AG09319 (cell line): ENCODE results near the gene EIF2B4.

ENCODE experiments used
- DNase-seq: peaks from one replicate; pipeline ENCODE4 v3.0.0-alpha.2; 2010; ENCODE audit warnings: low read depth; ENCODE audit errors: extremely low read depth
- TF ChIP-seq, protein P1 (sequence below): IDR thresholded peaks from 2 replicates; pipeline ENCODE4 v1.5.1; 2011; ENCODE audit warnings: low read depth, mild to moderate bottlenecking, inconsistent platforms, low read length, moderate library complexity

EIF2B4 gene

DNA sequence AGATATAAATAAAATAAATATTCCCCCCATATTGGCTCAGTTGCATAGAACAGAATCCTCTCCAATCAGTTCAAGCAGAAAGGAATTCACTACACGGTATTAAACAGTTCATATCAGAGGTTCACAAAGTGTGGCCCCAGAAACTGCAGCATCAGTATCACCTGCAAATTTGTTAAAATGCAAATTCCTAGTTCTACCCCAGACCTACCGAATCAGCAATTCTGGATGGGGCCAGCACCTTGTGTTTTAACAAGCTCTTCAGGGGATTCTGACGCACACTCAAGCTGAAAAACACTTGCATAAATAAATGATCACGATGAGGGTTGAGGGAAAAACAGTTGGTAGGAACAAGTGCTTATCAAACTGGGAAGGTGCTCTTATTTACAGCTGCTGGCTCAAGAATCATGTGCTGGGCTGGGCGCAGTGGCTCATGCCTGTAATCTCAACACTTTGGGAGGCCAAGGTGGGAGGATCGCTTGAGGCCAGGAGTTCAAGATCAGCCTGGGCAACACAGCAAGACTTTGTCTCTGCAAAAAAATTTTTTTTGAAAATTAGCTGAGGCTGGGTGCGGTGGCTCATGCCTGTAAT is 19.9 kb downstream of the EIF2B4 start:
- TF ChIP-seq, protein P1, sequence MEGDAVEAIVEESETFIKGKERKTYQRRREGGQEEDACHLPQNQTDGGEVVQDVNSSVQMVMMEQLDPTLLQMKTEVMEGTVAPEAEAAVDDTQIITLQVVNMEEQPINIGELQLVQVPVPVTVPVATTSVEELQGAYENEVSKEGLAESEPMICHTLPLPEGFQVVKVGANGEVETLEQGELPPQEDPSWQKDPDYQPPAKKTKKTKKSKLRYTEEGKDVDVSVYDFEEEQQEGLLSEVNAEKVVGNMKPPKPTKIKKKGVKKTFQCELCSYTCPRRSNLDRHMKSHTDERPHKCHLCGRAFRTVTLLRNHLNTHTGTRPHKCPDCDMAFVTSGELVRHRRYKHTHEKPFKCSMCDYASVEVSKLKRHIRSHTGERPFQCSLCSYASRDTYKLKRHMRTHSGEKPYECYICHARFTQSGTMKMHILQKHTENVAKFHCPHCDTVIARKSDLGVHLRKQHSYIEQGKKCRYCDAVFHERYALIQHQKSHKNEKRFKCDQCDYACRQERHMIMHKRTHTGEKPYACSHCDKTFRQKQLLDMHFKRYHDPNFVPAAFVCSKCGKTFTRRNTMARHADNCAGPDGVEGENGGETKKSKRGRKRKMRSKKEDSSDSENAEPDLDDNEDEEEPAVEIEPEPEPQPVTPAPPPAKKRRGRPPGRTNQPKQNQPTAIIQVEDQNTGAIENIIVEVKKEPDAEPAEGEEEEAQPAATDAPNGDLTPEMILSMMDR = no peak
- no peak for DNase-seq

- TF ChIP-seq, protein P1 = no peak
Measured at GRCh38 chr2:27347641-27348040, 22.5 kb downstream of the EIF2B4 start.

GRCh38 chr2:27336173-27336572 is 34.0 kb downstream of the EIF2B4 start:
- DNase-seq = no peak
- TF ChIP-seq, protein P1 = no peak

More at GRCh38 chr2:27347641-27348040, 22.5 kb downstream of the EIF2B4 start:
- DNase-seq = no peak

DNA sequence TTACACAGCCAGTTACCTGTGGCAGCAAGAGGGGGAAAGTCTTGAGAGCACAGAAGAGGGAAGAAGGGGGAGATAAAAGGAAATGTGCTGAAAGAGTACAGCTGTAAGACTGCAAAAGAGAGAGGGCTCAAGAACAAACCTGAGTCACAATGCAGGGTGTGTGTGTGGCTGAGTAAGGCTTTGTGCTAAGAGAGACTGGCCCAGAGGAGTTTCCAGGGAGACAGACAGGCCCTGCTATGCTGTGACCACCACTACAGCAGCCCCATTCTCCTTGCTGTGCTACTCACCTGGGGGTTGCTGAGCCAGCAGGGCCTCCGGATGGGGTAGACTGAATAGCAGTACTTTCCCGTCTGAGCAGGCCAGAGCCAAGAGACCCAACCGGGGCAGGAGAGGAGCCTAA is 34.8 kb downstream of the EIF2B4 start:
- DNase-seq = no peak
- TF ChIP-seq, protein P1 = no peak

DNA sequence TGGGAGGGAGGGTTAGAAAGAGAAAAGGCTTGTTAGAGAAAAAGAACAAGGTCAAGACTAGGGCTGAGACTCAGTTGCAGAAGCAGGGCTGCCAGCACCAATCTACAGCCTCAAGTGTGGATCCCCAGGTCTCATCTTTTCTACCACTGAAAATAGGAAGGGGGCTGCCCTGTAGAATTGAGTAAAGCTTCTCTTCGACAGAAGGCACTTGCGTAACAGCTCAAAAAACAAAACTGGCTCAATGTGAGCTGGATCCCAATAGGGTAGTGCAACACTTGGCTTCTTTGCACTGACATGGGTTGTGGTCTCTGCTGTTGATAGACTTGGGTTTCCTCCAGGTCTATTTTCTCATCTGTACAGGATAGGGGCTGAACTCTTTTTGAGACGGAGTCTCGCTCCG is 45.4 kb downstream of the EIF2B4 start:
- TF ChIP-seq, protein P1 = no peak
- no peak for DNase-seq

DNA sequence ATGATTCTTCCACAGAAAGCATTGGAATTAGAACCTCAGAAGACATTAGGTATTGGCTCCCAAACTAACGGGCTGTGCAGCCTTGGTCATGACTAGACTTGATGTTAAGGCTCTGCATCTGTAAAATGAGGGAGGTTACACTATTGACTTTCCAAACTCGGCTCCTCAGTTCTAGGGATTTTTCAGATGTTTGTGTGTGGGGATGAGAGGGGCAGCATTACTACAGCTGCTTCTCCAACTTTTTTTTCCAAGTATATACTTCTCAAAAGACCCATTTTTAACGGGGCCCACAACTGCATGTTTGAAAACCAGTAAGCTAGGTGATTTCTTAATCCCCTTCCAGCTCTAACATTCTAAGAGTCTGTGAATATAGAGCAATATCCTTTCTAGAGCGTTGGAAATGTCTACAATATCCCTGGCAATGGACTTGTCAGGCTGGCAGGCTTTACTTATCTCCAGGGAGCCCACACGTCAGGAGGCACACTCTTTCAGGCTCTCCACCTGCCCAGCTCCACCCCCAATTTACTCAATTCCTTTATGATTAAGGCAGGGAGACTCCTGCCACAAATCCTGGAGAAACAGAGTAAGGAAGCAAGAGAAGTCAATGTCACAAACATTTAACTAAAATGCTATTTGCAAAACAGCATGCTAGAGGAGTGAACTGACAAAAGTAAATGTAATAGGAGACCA is 46.4 kb downstream of the EIF2B4 start:
- TF ChIP-seq, protein P1 = no peak
- DNase-seq = no peak

DNA sequence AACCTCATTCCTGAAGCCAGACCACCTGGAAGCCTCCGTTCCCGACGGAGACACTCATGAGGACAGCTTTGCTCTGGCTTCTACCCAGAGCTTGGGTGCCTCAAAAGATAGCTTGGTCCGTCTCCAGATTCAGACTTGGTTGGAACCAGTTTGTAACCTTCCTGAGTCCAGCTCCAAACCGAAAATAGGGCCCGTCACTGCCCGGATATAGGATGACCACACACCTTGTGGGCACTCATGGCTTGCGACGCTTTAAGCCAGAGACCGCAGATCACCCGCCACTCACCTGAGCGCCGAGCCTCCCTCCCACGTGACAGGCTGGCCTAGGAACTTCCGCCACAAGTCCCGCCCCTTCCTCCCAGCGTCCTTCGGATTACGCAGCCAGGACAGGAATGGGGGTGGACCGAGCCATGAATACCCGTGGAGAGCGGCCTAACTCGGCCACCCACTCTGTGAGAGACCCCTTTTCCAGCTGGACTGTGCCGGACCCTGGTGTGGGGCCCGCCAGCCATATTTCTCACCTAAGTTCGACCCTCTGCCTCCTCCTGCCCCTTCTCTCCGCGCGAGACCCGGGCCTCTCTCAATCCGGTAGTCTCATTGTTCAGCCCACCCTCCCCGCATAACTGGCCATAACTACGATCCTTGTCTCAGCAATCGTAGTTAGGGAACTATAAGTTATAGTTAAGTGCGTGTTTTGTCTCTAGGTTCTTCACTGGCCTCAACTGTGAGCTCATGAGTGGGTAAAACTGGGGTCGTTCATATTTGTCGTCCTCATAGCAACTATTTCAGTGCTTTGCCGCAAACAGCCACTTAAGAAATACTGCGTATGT is 47.2 kb downstream of the EIF2B4 start, which contains the start of gene MPV17:
MPV17 (minus strand) TSS at position 332 of the 830 bp plus-strand sequence. CDS start 580 bp downstream, outside the sequence.
- TF ChIP-seq, protein P1 = no peak

More for the DNA sequence above, 47.2 kb downstream of the EIF2B4 start, which contains the start of gene MPV17:
- peak; percentile 78 for DNase-seq
